ENCODE results near the gene GTF3C1. TPM values are rescaled to one million over a fixed set of nuclear protein-coding genes. Genes with fewer than 3 reads are reported as not detected.
"Not testable (repeated sequence)": the region's sequence is repeated elsewhere in the genome, so short reads cannot be mapped to it uniquely, and the experiment has no call there.

The GTF3C1 gene, protein sequence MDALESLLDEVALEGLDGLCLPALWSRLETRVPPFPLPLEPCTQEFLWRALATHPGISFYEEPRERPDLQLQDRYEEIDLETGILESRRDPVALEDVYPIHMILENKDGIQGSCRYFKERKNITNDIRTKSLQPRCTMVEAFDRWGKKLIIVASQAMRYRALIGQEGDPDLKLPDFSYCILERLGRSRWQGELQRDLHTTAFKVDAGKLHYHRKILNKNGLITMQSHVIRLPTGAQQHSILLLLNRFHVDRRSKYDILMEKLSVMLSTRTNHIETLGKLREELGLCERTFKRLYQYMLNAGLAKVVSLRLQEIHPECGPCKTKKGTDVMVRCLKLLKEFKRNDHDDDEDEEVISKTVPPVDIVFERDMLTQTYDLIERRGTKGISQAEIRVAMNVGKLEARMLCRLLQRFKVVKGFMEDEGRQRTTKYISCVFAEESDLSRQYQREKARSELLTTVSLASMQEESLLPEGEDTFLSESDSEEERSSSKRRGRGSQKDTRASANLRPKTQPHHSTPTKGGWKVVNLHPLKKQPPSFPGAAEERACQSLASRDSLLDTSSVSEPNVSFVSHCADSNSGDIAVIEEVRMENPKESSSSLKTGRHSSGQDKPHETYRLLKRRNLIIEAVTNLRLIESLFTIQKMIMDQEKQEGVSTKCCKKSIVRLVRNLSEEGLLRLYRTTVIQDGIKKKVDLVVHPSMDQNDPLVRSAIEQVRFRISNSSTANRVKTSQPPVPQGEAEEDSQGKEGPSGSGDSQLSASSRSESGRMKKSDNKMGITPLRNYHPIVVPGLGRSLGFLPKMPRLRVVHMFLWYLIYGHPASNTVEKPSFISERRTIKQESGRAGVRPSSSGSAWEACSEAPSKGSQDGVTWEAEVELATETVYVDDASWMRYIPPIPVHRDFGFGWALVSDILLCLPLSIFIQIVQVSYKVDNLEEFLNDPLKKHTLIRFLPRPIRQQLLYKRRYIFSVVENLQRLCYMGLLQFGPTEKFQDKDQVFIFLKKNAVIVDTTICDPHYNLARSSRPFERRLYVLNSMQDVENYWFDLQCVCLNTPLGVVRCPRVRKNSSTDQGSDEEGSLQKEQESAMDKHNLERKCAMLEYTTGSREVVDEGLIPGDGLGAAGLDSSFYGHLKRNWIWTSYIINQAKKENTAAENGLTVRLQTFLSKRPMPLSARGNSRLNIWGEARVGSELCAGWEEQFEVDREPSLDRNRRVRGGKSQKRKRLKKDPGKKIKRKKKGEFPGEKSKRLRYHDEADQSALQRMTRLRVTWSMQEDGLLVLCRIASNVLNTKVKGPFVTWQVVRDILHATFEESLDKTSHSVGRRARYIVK (N-terminal part only)
- total RNA-seq (ENCODE audit: insufficient read depth, low replicate concordance): 45.5 TPM

DNA sequence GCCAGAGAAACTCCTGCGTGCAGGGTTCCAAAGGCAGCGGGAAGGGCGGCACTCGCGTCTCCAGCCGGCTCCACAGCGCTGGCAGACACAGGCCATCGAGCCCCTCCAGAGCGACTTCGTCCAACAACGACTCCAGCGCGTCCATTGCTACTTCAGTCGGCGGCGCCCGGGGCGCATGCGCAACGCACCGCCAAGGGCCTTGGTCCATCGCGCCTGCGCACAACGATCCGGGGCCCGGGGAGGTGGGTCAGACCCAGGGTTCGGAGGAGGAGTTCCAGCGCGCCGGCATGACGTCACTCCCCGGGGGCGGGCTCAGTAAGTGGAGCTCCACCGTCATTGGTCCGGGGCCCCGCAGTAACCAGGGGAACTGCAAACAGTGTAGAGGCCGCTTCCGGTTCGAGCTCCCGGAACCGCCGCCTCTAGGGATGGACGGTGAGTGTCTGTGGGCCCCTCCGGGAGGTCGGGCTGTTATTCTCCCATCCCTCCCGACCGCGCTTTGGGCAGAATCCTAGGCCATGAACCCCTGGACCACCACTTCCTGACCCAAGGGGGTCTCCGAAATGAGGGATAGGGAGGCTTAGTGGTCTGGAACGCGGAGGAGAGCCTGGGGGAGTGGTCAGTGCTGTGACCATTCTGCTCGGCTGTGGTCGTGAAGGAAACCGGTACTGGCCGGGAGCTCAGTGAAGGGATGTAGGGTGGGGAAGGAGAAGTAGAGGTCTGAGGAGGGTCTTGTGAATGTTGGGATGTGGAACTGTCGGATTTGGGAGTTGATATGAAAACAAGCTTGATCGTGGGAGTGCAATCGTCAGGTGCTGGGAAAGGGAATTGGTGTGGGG is at the start of gene GTF3C1, which contains the start of gene KATNIP:
TSS of gene GTF3C1 (minus strand) at position 168 of the 836 bp plus-strand sequence. CDS start at position 145, 23 bp downstream.
TSS of gene KATNIP (plus strand) at position 399 of the 836 bp plus-strand sequence. CDS start at position 426, 27 bp downstream.
- DNase-seq (ENCODE audit: low spot score): peak; percentile 100

DNA sequence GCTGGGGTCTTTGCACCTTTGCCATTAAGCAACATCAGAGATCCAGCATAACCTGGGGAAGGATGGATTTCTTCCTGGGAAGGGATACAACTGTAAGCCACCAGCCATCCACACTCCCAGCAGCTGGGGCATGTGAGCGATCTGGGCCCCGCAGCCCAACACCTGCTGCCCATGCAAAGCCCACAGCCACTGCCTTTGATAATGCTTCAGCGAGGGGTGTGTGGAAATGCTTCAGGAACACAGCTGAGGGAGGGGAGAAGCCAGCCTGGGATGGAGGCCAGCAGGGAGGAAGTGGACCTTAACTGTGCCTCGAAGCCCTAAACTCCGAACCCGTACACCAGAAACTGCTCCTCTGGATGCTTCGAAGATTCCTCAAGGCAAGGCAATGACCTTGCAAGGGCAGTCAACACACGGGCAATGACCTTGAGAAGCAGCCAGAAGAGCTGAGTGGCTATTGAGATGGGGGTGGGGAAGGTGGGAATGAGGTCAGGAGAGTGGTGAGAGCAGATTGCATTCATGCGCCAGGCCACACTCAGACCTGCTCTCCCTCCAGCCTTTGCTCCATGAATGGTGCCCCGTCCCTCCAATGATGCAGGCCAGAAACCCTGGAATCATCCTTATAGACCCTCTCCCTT is 49.3 kb upstream of the GTF3C1 start:
- DNase-seq (ENCODE audit: low spot score): no peak

DNA sequence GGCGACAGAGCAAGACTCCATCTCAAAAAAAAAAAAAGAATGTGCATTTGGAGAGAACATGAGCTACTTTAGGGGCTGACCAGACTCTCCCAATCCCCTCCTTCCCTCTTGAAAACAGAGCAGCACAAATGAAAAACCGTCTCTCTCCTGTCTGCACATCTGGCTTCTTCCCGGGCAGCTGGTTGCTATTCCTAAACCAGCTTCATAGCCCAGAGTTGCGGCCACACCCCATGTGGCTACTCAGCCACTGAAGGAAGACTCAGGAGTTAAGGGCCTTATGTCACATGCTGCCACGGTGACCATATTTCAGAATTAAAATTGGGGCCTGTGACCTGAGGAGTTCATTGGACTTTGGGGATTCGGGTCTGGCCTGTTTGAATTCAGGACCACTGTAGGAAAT is 48.5 kb upstream of the GTF3C1 start:
- DNase-seq (ENCODE audit: low spot score): no peak

DNA sequence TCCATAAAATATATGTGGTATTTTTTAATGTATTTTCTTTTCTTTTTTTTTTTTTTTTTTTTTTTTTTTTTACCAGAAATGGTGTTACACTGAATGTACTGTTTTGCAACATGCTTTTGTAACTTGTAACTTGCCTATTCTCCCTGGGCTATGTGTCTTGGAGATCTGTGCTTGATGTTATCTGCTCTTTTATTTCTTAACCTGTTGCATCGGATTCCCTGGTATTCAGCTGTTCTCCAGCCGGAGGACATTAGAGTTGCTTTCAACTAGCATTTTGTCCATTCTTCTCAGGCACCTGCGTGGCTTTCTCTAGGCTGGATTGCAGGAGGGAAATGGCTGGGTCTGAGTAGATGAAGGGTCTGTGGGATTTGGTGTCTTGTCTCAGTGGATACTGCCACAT is 47.6 kb upstream of the GTF3C1 start:
- no peak for DNase-seq (ENCODE audit: low spot score)

DNA sequence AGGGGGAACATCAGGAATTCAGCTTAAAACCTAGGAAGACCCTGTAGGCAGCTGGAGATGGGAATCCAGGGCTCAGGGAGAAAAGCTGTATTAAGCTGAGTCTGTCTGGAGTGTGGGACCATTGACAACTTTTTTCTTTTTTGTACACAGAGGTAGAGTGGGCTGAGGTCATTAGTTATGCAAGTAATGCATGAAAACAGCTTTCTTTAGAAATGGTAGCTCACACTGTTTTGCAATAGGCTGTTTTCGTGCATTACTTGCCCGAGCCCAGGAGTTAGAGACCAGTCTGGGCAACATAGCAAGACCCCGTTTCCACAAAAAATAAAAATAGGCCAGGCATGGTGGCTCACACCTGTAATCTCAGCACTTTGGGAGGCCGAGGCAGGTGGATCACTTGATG is 46.7 kb upstream of the GTF3C1 start:
- DNase-seq (ENCODE audit: low spot score): no peak

DNA sequence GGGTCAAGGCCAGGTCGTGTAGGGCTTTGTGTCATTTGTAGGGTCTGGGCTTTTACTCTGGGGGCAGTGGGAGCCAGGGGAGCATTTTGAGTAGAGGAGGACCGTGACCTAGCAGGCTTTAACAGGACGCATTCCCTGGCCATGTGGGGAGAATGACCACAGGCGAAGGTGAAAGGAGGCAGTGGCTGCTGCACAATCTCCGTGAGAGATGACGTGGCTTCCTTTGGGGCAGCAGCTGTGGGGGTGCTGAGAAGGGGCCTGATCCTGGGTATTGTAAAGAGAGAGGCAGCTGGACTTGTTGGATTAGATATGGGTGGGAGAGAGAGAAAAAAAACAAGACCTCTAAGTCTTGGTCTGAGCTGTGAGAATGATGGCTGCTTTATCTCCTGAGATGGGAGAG is 46.3 kb upstream of the GTF3C1 start:
- peak; percentile 89 for DNase-seq (ENCODE audit: low spot score)

DNA sequence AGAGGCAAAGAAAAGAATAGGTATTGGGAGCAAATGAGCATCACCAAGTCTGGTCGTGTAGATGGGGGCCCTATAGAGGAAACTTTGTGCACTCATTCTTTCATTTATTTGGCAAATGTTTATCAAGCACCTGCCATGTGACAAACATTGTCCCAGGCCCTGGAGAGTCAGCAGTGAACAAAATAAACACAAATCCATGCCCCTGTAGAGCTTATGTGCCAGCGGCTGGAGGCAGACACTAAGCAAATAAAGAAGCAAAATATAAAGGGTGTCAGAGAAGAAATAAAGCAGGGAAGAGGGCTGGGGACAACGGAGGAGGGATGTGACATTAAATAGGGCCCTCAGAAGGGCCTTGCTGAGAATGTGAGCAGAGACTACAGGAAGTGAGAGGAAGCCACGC is 45.8 kb upstream of the GTF3C1 start:
- no peak for DNase-seq (ENCODE audit: low spot score)

DNA sequence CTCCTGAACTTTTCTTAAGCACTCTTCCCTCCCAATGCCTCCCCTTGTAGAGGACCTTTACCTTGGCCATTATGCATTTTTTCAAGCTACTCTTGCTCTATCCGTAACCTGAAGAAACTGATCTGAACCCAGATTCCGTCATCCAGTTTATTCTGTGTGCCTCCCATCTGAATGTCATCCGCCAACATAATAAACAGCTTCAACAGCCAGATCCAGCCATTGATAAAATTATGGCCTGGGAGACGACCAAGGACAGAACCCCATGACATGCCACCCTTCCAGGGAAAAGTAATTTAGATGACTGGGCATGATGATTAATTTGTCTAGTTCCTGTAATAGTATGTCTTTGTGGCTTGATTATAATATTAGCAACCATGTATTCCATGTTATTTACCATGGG is 42.1 kb upstream of the GTF3C1 start:
- no peak for DNase-seq (ENCODE audit: low spot score)

DNA sequence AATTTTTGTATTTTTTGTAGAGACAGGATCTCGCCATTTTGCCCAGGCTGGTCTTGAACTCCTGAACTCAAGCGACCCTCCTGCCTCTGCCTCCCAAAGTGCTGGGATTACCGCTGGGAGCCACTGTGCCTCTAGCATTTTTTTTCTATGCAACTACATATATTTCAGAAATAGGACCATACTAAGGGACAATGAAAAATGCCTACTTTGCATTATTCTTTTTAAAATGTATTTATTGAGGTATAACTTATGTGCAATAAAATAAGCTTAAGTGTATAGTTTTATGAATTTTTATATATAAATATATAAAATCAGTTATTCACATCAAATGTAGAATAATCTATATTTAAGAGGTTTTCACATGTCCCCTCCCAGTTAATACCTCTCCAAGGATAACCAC is 38.3 kb upstream of the GTF3C1 start:
- no peak for DNase-seq (ENCODE audit: low spot score)

DNA sequence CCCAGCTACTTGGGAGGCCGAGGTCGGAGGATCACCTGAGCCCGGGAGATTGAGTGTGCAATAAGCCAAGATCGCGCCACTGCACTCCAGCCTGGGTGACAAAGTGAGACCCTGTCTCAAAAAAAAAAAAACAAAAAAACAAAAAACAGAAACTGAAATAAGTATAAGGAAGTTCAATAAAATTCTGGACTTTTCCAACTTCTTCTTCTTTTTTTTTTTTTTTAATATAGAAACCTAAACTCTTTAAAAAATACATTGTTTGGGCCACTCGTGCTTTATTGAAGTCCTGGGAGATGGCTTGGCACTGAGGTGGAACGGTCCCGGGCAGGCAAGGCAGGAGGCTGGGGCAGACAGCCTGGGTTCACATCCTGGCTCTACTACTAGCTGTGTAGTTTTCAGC is 37.0 kb upstream of the GTF3C1 start:
- no peak for DNase-seq (ENCODE audit: low spot score)

DNA sequence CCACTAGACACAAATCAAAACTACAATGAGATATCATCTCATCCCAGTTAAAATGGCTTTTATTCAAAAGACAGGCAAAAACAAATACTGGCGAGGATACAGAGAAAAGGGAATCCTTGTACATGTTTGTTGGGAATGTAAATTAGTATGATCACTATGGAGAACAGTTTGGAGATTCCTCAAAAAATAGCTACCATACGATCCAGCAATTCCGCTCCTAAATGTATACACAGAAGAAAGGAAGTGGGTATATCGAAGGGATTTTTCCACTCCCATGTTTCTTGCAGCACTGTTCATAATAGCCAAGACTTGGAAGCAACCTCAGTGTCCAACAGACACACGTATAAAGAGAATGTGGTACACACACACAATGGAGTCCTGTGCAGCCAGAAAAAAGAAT is 35.5 kb upstream of the GTF3C1 start:
- no peak for DNase-seq (ENCODE audit: low spot score)

DNA sequence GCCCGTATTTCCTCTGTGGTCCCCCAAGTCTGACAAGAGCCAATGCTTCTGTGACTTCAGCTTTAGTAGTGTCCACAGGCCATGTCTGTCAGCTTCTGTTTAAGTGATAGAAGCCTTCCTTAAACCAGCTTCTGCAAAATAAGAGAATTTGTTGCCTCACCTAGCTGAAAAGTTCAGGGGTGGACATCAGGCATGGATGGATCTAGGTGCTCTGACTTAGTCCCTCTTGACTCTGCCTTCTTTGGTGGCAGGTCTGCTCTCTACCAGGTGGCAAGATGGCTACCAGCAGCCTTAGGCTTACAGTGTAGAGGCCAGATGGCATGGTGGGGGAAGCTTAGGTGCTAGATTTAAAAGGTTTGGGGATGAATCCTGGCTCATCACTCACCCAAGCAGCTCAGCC is 33.9 kb upstream of the GTF3C1 start:
- no peak for DNase-seq (ENCODE audit: low spot score)

DNA sequence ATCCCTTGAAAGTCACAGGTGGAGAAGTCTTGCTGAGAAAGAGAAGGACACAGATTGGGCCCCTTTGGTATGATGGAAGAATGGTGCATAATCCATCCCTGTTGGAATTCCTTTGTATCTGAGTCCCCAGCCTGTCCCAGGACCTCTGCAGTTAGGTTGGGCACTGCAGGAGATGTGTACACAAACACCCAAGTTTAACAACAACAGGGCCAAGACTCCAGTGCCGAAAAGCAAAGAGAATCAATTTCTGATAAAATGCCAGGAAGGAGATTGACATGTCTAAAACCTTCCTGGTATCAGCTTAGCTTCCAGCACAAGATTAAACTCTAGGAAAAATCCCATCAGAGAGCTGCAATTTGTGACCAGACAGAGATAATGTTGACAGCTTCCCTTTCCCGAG is 33.2 kb upstream of the GTF3C1 start:
- DNase-seq (ENCODE audit: low spot score): no peak

DNA sequence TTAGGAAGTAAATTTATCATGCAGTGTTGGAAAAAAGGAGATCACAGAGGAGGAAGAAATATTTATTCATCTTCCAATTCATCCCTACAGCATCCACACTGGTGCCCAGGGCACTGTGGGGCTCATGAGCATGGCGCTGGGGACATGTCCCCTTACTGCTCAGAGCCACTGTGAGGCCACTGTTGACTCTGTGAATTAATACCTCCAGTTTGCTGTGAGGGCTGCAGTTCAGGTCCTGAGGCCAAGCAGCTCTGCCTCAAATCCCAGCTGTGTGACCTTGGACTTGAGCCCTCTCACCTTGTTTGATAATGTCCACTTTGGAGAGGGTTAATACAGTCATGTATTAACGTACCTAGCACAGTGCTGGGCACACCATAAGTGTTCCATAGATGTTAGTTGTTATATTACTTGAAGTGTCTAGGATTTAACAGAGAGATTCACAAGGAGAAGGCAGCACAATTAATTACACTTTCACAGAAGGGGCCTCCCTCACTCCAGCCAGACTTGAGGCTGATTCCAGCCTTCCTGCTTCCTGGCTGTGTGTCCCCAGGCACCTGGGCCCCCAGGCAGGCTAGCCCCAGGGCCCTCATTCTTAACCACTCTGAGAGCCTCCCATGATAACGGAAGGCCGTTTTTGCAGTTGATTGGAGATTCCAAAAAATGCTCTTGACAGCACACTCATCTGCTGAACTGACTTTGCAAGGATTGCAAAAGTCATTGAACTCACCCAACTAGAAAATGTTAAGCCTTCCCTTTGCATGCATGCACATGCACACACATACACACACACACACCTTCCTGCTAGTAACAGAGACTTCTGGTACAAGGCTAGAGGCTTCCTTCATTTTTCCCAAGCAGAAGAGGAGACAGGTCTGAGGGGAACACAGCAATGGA is 29.6 kb upstream of the GTF3C1 start:
- DNase-seq (ENCODE audit: low spot score): peak; percentile 68

DNA sequence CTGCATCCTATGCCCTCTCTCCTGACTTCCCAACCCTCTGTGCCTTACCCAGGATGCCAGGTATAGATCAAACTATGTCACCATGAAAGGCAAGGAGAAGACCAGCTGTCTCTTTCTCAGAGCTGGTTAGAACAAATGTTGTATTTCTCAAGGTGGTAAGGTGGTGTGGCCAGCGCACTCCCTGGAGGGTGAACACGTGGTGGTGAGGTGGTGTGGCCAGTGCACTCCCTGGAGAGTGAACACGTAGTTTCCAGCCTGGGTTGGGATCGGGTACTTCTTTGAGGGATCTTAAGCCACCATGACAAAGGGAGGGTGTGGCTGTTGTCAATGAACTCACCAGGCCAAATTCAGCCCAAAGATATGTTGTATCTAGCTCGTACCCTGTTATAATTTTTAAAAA is 27.0 kb upstream of the GTF3C1 start:
- DNase-seq (ENCODE audit: low spot score): no peak

DNA sequence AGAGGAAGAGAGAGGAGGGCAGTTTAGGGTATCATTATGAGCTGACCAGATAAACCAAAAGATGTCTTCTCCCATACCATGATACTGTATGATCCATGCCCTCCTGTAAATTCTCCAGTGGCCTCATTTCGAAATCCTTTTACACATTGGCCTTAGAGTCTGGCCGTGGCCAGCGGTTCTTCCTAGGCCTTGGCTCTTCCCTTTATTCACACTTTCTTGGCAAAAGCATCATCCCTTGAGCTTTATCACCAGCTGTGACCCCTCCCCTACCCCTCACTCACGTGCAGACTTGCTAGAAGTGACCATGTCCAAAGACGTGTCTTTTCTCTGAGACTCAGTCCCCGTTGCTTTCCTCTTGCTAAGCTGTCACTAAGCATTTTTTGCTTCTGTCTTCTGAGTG is 23.0 kb upstream of the GTF3C1 start:
- no peak for DNase-seq (ENCODE audit: low spot score)

DNA sequence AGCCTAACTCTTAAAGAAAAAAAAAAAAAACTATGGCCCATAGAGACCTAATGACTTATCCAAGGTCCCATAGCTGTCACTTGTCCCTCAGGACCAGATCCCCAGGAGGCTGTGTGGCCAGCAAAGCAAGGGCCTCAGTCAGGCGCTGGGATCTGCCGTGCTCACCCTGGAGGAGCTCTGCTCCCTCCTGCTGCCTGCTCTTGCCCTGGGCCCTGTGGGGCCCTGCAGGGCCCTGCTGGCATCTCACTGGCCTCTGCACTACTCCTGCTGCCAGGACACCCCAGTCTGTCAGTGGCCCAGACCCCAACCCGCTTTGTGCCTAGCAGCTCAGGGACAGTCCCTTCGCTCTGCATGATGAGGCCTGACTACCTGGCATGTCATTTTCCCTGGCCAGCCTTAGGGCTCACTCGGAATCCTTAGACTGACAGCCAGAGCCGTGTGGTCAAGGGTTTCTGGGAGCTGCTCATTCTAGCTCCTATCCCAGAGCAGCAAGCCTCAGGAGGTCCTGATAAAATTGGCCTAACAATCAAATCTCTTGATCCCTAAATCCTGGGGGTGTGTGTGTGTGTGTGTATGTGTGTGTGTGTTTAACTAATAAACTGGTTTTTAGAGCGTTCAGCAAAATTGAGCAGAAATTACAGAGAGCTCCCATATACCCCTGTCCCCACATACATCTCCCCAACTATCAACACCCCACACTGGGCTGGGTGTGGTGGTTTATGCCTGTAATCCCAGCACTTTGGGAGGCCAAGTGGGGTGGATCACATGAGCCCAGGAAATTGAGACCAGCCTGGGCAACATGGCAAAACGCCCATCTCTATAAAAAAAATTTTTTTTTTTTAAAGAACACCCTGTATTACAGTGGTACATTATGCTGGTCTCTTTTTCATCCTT is 22.0 kb upstream of the GTF3C1 start:
- DNase-seq (ENCODE audit: low spot score): peak; percentile 60

DNA sequence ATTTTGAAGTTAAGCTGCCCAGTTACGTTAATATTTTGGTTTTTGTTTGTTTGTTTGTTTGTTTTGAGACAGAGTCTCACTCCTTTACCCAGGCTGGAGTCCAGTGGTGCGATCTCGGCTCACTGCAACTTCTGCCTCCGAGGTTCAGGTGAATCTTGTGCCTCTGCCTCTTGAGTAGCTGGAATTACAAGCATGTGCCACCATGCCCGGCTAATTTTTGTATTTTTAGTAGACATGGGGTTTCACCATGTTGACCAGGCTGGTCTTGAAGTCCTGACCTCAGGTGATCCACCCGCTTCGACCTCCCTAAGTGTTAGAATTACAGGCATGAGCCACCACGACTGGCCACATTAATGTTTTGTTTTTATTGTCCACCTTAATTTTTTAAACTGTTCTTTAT is 21.3 kb upstream of the GTF3C1 start:
- not testable (repeated sequence) for DNase-seq (ENCODE audit: low spot score)

Measured in umbilical cord (tissue), 2 donors.